MM.1S (cell line): ENCODE measurements around the gene SGMS1.

Experiments
- DNase-seq: peaks from one replicate; pipeline ENCODE4 v3.0.0-alpha.2; 2015
- H2AFZ ChIP-seq: fragments of 300-600 bp; sonication (generic); 2 replicates; pipeline ENCODE4 v1.6.0; 2016; ENCODE audit warnings: antibody characterized with exemption, low read length
- H3F3A ChIP-seq: fragments of 300-600 bp; sonication (generic); 2 replicates; pipeline ENCODE4 v1.6.1; 2016; ENCODE audit warnings: mild to moderate bottlenecking, antibody characterized with exemption, low read length, moderate library complexity, mixed read lengths; ENCODE audit not compliant: insufficient read depth
- H3K27ac ChIP-seq: fragments of 300-600 bp; sonication (generic); 2 replicates; pipeline ENCODE4 v1.5.1; 2016; ENCODE audit warnings: mild to moderate bottlenecking, low read length
- H3K27me3 ChIP-seq: fragments of 300-600 bp; sonication (generic); replicated peaks from 2 replicates; pipeline ENCODE4 v1.6.0; 2016; ENCODE audit warnings: low read length; ENCODE audit not compliant: insufficient read depth
- H3K36me3 ChIP-seq: fragments of 300-600 bp; sonication (generic); replicated peaks from 2 replicates; pipeline ENCODE4 v1.6.1; 2016; ENCODE audit warnings: mild to moderate bottlenecking, low read length, mixed read lengths; ENCODE audit not compliant: insufficient read depth
- H3K4me1 ChIP-seq: fragments of 300-600 bp; sonication (generic); 2 replicates; pipeline ENCODE4 v1.6.1; 2016; ENCODE audit warnings: low read length, mixed read lengths
- H3K4me2 ChIP-seq: fragments of 300-600 bp; sonication (generic); 2 replicates; pipeline ENCODE4 v1.6.0; 2016; ENCODE audit warnings: low read depth, low read length
- H3K4me3 ChIP-seq: fragments of 300-600 bp; sonication (generic); 2 replicates; pipeline ENCODE4 v1.5.1; 2016; ENCODE audit warnings: low read length, mixed read lengths
- H3K79me2 ChIP-seq: fragments of 300-600 bp; sonication (generic); 2 replicates; pipeline ENCODE4 v1.6.1; 2016; ENCODE audit warnings: mixed run types, low read length, mixed read lengths
- H3K9ac ChIP-seq: fragments of 300-600 bp; sonication (generic); 2 replicates; pipeline ENCODE4 v1.6.1; 2016; ENCODE audit warnings: low read length, mixed read lengths
- H3K9me2 ChIP-seq: fragments of 300-600 bp; sonication (generic); replicated peaks from 2 replicates; pipeline ENCODE4 v1.6.1; 2016; ENCODE audit warnings: mild to moderate bottlenecking, low read length, mixed read lengths; ENCODE audit not compliant: insufficient read depth
- H3K9me3 ChIP-seq: fragments of 300-600 bp; sonication (generic); replicated peaks from 2 replicates; pipeline ENCODE4 v1.6.1; 2016; ENCODE audit warnings: mild to moderate bottlenecking, low read length, mixed read lengths; ENCODE audit not compliant: insufficient read depth
- H4K20me1 ChIP-seq: fragments of 300-600 bp; sonication (generic); 2 replicates; pipeline ENCODE4 v1.6.1; 2016; ENCODE audit warnings: mild to moderate bottlenecking, low read length, moderate library complexity, mixed read lengths; ENCODE audit not compliant: insufficient read depth
- CTCF ChIP-seq: fragments of 300-600 bp; sonication (generic); IDR thresholded peaks from 2 replicates; pipeline ENCODE4 v1.5.1; 2016; ENCODE audit warnings: antibody characterized with exemption, low read length, mixed read lengths
- EZH2 ChIP-seq: fragments of 300-600 bp; sonication (generic); optimal IDR thresholded peaks from 2 replicates; pipeline ENCODE3; 2017; ENCODE audit warnings: low read depth, mild to moderate bottlenecking, antibody characterized with exemption, low read length, mixed read lengths
- EZH2phosphoT487 ChIP-seq: fragments of 300-600 bp; sonication (generic); IDR thresholded peaks from 2 replicates; pipeline ENCODE4 v1.6.1; 2018; ENCODE audit warnings: antibody characterized with exemption, low read length

Gene SGMS1

GRCh38 chr10:50281967-50282522 is 341.7 kb downstream of the SGMS1 start:
- Histone ChIP-seq H2AFZ (no peak overlapping the region), H3K4me2 (no peak overlapping the region), H3K27me3 (no peaks in the 10 kb centered on the region), H3K9me2 (no peaks in the 10 kb centered on the region), H3K4me1 (no peaks in the 10 kb centered on the region), H3K4me3 (no peak overlapping the region), H3K79me2 (no peaks in the 10 kb centered on the region), H3K9me3 (no peaks in the 10 kb centered on the region), H3K9ac (no peak overlapping the region), H3K36me3 (no peaks in the 10 kb centered on the region), H4K20me1 (no peaks in the 10 kb centered on the region), H3K27ac (no peak overlapping the region), H3F3A (no peaks in the 10 kb centered on the region)
- no peak for TF ChIP-seq EZH2phosphoT487
- TF ChIP-seq EZH2 = no peak
- no peak for TF ChIP-seq CTCF
- DNase-seq = no peak

GRCh38 chr10:50281210-50281966 is 342.4 kb downstream of the SGMS1 start:
- H3K9ac ChIP-seq = no peak overlapping the region
- TF ChIP-seq EZH2 = no peak
- TF ChIP-seq CTCF = no peak
- TF ChIP-seq EZH2phosphoT487 = no peak
- no peaks in the 10 kb centered on the region for H3K79me2 ChIP-seq
- no peaks in the 10 kb centered on the region for H3K36me3 ChIP-seq
- H3K4me3 ChIP-seq = no peak overlapping the region
- H3K27me3 ChIP-seq = no peaks in the 10 kb centered on the region
- DNase-seq = no peak
- no peak overlapping the region for H3K27ac ChIP-seq
- H3K4me2 ChIP-seq = no peak overlapping the region
- no peaks in the 10 kb centered on the region for H4K20me1 ChIP-seq
- no peaks in the 10 kb centered on the region for H3F3A ChIP-seq
- no peaks in the 10 kb centered on the region for H3K9me2 ChIP-seq
- no peaks in the 10 kb centered on the region for H3K4me1 ChIP-seq
- no peaks in the 10 kb centered on the region for H3K9me3 ChIP-seq
- no peak overlapping the region for H2AFZ ChIP-seq

GRCh38 chr10:50280049-50280841 is 343.5 kb downstream of the SGMS1 start:
- no peak for TF ChIP-seq EZH2phosphoT487
- TF ChIP-seq CTCF = no peak
- TF ChIP-seq EZH2 = no peak
- no peak overlapping the region for H2AFZ ChIP-seq

More at GRCh38 chr10:50280049-50280841, 343.5 kb downstream of the SGMS1 start:
- Histone ChIP-seq H3K9ac (no peak overlapping the region), H3K9me3 (no peaks in the 10 kb centered on the region), H3F3A (no peaks in the 10 kb centered on the region), H4K20me1 (no peaks in the 10 kb centered on the region), H3K79me2 (no peaks in the 10 kb centered on the region), H3K4me1 (no peaks in the 10 kb centered on the region), H3K9me2 (no peaks in the 10 kb centered on the region), H3K4me2 (no peak overlapping the region), H3K4me3 (no peak overlapping the region), H3K27me3 (no peaks in the 10 kb centered on the region), H3K36me3 (no peaks in the 10 kb centered on the region), H3K27ac (no peak overlapping the region)
- DNase-seq = no peak
